ENCODE measurements around the gene APOL6.
"Not testable (repeated sequence)": the region's sequence is repeated elsewhere in the genome, so short reads cannot be mapped to it uniquely, and the experiment has no call there.

APOL6 gene

DNA sequence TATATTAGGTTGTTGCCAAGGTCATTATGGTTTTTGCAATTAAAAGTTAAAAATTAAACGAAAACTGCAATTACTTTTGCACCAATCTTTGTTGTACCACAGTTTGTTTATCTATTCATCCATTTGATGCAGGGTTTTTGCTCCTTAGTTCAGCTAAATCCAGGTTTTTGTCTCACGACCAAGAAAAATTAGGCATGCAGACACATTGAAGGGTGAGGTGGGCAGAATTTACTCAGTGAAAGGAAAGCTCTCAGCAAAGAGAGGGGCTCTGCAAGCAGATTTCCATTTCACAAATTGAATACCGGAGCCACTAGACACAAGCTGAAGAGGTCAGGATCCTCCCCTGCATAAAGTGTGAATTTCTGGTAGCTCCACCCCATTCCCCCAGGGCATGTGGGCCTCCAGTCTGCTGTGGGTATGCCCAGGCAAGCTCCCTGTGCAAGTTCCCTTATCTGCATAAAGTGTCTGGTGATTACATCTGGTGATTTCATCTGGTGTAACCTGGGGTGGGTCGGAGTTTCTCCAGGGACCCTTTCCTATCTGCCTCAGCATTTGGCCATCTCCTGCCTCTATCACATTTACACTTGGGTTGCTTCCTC lies 33.3 kb downstream of the APOL6 start:
- DNase-seq: no peak

DNA sequence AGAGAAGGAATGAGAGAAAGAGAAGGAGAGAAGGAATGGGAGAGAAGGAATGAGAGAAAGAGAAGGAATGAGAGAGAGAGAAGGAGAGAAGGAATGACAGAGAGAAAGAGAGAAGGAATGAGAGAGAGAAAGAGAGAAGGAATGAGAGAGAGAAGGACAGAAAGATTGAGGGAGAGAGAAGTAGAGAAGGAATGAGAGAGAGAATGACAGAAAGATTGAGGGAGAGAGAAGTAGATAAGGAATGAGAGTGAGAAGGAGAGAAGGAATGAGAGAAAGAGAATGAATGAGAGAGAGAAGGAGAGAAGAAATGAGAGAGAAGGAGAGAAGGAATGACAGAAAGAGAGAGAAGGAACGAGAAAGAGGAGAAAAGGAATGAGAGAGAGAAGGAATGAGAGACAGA lies 35.3 kb downstream of the APOL6 start:
- no peak for DNase-seq

- no peak for DNase-seq
These were observed 36.0 kb downstream of the APOL6 start for GRCh38 chr22:35684270-35684700.

DNA sequence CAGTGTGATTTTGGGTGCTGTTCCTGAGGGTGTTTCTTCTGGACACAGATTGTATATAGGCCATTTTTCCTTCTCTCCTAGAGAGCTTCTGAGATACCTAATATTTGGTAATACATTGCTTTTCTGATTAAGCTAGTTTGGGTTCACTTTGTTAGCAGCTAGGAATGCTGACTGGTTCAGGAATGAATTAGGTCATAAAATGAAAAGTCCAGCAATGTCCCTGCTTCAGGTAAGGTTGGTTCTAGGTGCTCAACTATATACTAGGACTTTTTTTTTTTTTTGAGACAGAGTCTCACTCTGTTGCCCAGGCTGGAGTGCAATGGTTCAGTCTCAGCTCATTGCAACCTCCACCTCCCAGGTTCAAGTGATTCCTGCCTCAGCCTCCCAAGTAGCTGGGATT lies 36.5 kb downstream of the APOL6 start:
- no peak for DNase-seq

GRCh38 chr22:35685731-35686130 lies 37.5 kb downstream of the APOL6 start:
- DNase-seq: no peak

GRCh38 chr22:35686298-35686697 lies 38.1 kb downstream of the APOL6 start:
- no peak for DNase-seq

- no peak for DNase-seq
These were observed 39.2 kb downstream of the APOL6 start for GRCh38 chr22:35687461-35687860.

DNA sequence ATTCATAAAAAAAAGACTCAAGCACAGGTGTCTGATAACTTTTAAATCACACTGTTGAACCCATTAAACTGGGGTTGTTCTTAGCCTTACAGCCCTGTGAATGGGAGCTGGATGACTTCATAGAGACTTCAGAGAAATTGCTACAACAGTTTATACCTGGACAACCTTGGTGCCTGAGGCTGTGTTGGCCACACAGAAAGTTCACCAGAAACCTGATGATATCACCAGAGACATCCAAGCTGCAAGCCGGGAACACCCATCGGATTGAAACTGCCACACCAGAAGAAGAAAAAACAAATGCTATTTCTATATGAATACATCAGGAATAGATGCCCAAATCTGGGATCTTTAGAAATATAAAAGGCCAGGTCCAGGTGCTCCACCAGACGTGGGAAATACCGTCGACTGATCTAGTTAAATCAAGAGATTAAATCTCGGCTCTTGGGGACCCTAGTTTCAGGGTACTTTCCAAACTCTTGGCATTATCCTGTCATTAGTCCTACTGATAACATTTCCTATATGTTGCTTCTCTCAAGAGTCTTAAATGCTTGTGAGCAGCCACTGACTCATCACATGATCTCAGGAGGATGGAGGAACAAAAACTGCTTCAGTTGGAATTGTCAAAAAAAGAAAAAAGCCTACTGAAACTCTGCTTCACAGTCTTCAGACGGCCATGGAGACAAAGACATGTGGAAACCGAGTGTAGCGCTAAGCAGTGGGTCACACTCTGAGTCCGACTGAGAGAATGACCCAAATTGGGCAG lies 40.8 kb downstream of the APOL6 start:
- DNase-seq: no peak

- DNase-seq: peak in 1 of 2 experiments; percentile 23
These were observed 41.8 kb downstream of the APOL6 start for GRCh38 chr22:35690001-35690400.

DNA sequence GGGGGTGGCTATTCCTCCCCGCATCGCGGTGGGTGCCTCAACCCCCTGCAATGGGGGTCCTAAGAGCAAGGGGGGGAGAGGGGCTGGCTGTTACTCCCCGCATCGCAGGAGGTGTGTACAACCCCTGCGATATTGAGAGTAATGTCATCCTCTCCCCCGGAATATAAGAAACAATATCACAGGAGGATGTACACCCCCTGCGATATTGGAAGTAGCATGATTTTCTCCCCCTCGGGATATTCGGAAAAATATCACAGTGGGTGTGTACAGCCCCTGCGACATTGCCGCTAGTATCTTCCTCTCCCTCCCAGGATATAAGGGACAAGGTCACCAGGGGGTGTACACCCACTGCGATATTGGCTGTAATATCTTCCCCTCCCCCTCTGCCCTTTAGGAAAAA lies 47.0 kb downstream of the APOL6 start:
- DNase-seq: no peak

GRCh38 chr22:35697142-35697541 lies 48.9 kb downstream of the APOL6 start:
- no peak for DNase-seq

DNA sequence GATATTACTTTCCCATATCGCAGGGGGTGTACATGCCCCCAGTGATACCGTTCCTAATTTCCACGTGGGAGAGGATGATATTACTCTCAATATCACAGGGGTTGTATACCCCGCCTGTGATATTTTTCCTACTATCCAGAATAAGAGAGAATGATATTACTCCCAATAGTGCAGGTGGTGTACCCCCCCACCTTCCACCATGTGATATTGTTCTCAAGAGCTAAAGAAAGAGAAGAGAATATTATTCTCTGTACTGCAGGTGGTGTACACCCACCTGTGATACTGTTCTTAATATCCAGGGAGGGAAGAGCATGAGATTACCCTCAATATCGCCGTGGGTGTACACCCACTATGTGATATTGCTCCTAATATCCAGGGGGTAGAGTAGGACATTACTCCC lies 51.6 kb downstream of the APOL6 start:
- not testable (repeated sequence) for DNase-seq

DNA sequence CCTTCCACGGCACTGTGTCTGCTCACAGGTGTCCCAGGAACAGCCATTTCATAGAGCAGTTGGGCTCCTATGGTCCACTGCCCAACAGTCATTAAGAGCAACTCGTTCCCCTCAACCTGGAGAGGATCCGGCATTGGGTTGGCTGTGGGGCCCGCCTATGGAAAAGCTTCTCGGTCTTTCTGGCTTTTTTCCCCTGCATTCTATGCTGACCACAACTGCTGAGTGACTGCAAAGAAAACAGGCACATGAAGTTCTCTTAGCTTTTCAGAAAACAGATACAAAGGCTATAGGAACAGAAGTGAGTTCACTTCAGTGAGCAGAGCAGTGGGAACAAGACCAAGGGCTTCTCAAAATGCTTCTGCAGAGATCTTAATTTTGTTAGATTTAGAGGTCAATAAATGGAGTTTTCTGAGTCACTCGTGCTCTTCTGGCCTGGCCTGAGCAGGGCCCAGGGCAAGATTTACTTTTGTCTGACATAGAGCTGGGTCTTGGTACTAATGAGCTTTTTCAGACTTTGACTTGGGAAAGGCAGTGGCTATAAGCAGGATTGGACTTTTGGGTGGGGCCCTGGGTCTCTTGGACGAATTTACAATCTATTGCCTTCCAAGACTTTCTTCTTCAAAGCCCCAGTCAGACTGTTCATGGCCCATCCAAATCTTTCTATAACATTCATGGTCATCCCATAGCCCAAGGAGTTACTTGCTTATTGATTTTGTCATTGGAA lies 55.8 kb downstream of the APOL6 start:
- DNase-seq: no peak

- no peak for DNase-seq
These were observed 56.9 kb downstream of the APOL6 start for GRCh38 chr22:35705141-35705540.

GRCh38 chr22:35708453-35708852 lies 60.2 kb downstream of the APOL6 start:
- no peak for DNase-seq

- DNase-seq: no peak
These were observed 60.7 kb downstream of the APOL6 start for GRCh38 chr22:35708917-35709316.

- no peak for DNase-seq
These were observed 63.1 kb downstream of the APOL6 start for GRCh38 chr22:35711336-35711735.

DNA sequence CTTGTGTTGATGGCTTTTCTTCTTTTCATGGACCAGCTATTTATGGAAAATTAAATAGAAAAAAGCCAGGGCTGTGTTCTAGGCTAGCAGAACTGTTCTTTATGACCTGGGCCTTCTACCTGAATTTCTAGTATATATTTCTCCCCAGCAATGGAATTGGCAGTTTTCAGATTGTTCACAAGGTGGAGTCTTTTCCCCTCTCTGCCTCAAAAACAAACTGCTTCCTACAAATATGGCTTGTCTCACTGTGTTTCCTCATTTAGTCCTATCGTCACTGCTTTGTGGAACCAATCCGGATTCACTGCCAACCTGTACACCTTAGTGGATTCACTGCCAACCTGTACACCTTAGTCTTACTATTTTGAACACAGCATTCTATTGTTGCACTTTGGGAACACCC lies 64.4 kb downstream of the APOL6 start:
- DNase-seq: no peak

GRCh38 chr22:35717572-35717971 lies 69.3 kb downstream of the APOL6 start, which contains the start of gene APOL5:
APOL5 (plus strand) TSS chr22:35717872; CDS start chr22:35717872, 0 bp downstream.
- no peak for DNase-seq
